GM21528 (cell line): Measurements from ENCODE around the gene LSM14B.
"Not testable (repeated sequence)": the region's sequence is repeated elsewhere in the genome, so short reads cannot be mapped to it uniquely, and the experiment has no call there.

Source experiments
- ATAC-seq: cut with Tn5 transposase; IDR thresholded peaks from one replicate; pipeline ENCODE4 v1.9.1; 2021; ENCODE audit warnings: mild to moderate bottlenecking, moderate library complexity; ENCODE audit not compliant: unreplicated experiment, low FRiP score

The LSM14B gene

GRCh38 chr20:62121776-62122653 lies at the start of gene LSM14B:
Gene LSM14B, plus strand, starts transcription at chr20:62122475. Its CDS starts 192 bp downstream, at chr20:62122667.
- peak; percentile 70 for ATAC-seq

- no peak for ATAC-seq
These were observed 49.0 kb upstream of the LSM14B start for GRCh38 chr20:62073323-62073722.

GRCh38 chr20:62079166-62079565 lies 43.1 kb upstream of the LSM14B start:
- ATAC-seq = no peak

- ATAC-seq = no peak
These were observed 41.9 kb upstream of the LSM14B start for GRCh38 chr20:62080249-62080990.

- no peak for ATAC-seq
These were observed 39.0 kb upstream of the LSM14B start for GRCh38 chr20:62083312-62083711.

- ATAC-seq = not testable (repeated sequence)
These were observed 38.1 kb upstream of the LSM14B start for GRCh38 chr20:62084224-62084623.

- ATAC-seq = no peak
These were observed 37.1 kb upstream of the LSM14B start for GRCh38 chr20:62085206-62085605.

GRCh38 chr20:62087227-62087626 lies 35.0 kb upstream of the LSM14B start:
- no peak for ATAC-seq

- ATAC-seq = no peak
These were observed 34.6 kb upstream of the LSM14B start for GRCh38 chr20:62087632-62088031.

- ATAC-seq = no peak
These were observed 33.8 kb upstream of the LSM14B start for GRCh38 chr20:62088258-62089127.

- no peak for ATAC-seq
These were observed 32.9 kb upstream of the LSM14B start for GRCh38 chr20:62089393-62089792.

- no peak for ATAC-seq
These were observed 25.6 kb upstream of the LSM14B start for GRCh38 chr20:62096421-62097380.

GRCh38 chr20:62097881-62098407 lies 24.3 kb upstream of the LSM14B start:
- ATAC-seq = no peak

- no peak for ATAC-seq
These were observed 21.2 kb upstream of the LSM14B start for GRCh38 chr20:62101078-62101477.

GRCh38 chr20:62103508-62104233 lies 18.6 kb upstream of the LSM14B start:
- no peak for ATAC-seq

GRCh38 chr20:62104234-62104789 lies 18.0 kb upstream of the LSM14B start:
- ATAC-seq = no peak

GRCh38 chr20:62104791-62105345 lies 17.4 kb upstream of the LSM14B start:
- no peak for ATAC-seq

- ATAC-seq = no peak
These were observed 16.7 kb upstream of the LSM14B start for GRCh38 chr20:62105592-62105991.
